Progenitor cell of endocrine pancreas (in vitro differentiated cells): Measurements from ENCODE around the gene GPR26. TPM values are rescaled to one million over a fixed set of nuclear protein-coding genes. Genes with fewer than 3 reads are reported as not detected.

Experiments
- DNase-seq: peaks from one replicate; pipeline ENCODE4 v3.0.0; 2021; ENCODE audit warnings: low spot score; ENCODE audit not compliant: unreplicated experiment
- H3K27ac Mint-ChIP-seq: 2 replicates; pipeline ENCODE4 v1.8.0; 2021; ENCODE audit warnings: mild to moderate bottlenecking, moderate library complexity, mixed read lengths
- H3K27me3 Mint-ChIP-seq: 2 replicates; pipeline ENCODE4 v1.8.0; 2021; ENCODE audit warnings: mixed read lengths
- H3K36me3 Mint-ChIP-seq: 2 replicates; pipeline ENCODE4 v1.8.0; 2022; ENCODE audit warnings: mixed read lengths; ENCODE audit not compliant: insufficient read depth
- H3K4me1 Mint-ChIP-seq: 2 replicates; pipeline ENCODE4 v1.8.0; 2021; ENCODE audit warnings: low read depth, mixed read lengths
- H3K4me3 Mint-ChIP-seq: 2 replicates; pipeline ENCODE4 v1.8.0; 2021; ENCODE audit warnings: low read depth, mild to moderate bottlenecking, moderate library complexity, mixed read lengths
- H3K9me3 Mint-ChIP-seq: 2 replicates; pipeline ENCODE4 v1.8.0; 2021; ENCODE audit warnings: low read depth, mixed read lengths
- total RNA-seq: library from RNA; stranded (reverse); gene quantifications from 2 replicates; pipeline ENCODE4 v1.2.1, GENCODE V29; 2021
- TF ChIP-seq, protein P1 (sequence below): fragments of 200-600 bp; sonication (generic); IDR thresholded peaks from one replicate; pipeline ENCODE4 v1.5.0; 2021; ENCODE audit warnings: antibody characterized with exemption, mild to moderate bottlenecking; ENCODE audit not compliant: unreplicated experiment

GPR26 gene
- total RNA-seq, 1 donor from 2014 or later = not detected

DNA sequence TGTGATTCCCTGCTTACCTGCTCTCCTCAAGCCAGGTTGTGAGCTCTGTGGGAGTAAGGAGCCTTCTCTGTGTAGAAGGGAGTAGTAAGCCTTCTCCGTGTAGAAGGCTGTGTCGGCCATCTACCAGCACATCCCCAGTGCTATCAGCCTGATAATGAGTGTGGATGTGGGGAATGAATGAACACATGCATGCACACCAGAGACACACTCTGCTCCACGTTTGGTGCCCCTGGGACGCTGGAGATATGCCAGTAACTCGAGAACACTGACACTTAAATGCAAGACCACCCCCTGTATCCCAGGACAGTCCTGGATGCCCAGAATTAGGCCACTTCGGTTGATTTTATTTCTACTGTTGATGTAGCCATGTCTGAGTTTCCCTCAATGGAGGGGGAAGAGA lies 21.1 kb upstream of the GPR26 start:
- no peaks in the 10 kb centered on the region for H3K9me3 Mint-ChIP-seq
- no peak for DNase-seq
- no peak overlapping the region for H3K4me3 Mint-ChIP-seq
- peaks cover 55% of the 10 kb centered on the region for H3K27me3 Mint-ChIP-seq
- TF ChIP-seq, protein P1, sequence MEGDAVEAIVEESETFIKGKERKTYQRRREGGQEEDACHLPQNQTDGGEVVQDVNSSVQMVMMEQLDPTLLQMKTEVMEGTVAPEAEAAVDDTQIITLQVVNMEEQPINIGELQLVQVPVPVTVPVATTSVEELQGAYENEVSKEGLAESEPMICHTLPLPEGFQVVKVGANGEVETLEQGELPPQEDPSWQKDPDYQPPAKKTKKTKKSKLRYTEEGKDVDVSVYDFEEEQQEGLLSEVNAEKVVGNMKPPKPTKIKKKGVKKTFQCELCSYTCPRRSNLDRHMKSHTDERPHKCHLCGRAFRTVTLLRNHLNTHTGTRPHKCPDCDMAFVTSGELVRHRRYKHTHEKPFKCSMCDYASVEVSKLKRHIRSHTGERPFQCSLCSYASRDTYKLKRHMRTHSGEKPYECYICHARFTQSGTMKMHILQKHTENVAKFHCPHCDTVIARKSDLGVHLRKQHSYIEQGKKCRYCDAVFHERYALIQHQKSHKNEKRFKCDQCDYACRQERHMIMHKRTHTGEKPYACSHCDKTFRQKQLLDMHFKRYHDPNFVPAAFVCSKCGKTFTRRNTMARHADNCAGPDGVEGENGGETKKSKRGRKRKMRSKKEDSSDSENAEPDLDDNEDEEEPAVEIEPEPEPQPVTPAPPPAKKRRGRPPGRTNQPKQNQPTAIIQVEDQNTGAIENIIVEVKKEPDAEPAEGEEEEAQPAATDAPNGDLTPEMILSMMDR = no peak
- no peak overlapping the region for H3K27ac Mint-ChIP-seq
- H3K4me1 Mint-ChIP-seq = no peaks in the 10 kb centered on the region
- H3K36me3 Mint-ChIP-seq = no peaks in the 10 kb centered on the region

DNA sequence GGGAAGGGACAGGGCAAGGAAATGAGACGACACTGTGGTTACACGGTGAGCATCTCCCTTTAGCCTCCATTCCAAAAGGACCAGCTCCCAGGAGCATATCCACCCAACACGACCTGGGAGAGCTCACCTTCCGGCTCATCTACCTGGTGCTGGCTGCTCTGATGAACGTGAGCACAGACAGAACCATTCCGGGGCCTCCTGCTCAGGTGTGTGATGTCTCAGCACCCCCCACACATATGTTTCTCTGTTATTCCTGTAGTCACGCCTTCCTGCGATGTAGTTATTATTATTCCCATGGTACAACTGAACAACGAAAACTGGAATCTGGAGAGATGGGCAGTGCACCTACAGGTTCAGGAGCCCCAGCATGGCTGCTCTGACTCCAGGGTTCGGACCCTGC lies 20.5 kb upstream of the GPR26 start:
- TF ChIP-seq, protein P1 = no peak
- Mint-ChIP-seq H3K4me3 (no peak overlapping the region), H3K27me3 (peaks cover 53% of the 10 kb centered on the region), H3K36me3 (no peaks in the 10 kb centered on the region), H3K4me1 (no peaks in the 10 kb centered on the region), H3K27ac (no peak overlapping the region), H3K9me3 (no peaks in the 10 kb centered on the region)
- no peak for DNase-seq

DNA sequence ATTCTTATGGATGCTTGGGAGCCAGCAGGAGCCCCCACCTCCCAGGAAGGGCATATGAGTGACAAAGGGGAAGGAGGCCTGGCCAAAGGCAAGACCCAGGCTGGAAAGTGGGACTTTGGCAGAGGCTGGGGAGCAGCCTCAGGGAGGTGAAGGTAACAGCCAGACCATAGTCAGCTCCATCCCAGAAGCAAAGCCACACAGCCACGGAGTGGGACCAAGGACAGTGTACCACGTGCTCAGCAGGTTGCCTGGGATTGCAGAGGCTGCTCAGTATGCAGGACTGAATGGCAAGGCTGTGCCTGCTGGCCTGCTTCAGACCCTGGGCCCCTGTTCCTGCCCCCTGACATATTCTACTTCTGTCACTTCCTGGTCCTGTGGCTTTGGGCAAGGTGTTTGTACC lies 17.6 kb upstream of the GPR26 start:
- DNase-seq = no peak
- Mint-ChIP-seq H3K27me3 (peaks cover 60% of the 10 kb centered on the region), H3K27ac (no peak overlapping the region), H3K36me3 (no peaks in the 10 kb centered on the region), H3K9me3 (no peaks in the 10 kb centered on the region), H3K4me3 (no peak overlapping the region), H3K4me1 (no peaks in the 10 kb centered on the region)
- TF ChIP-seq, protein P1 = no peak

DNA sequence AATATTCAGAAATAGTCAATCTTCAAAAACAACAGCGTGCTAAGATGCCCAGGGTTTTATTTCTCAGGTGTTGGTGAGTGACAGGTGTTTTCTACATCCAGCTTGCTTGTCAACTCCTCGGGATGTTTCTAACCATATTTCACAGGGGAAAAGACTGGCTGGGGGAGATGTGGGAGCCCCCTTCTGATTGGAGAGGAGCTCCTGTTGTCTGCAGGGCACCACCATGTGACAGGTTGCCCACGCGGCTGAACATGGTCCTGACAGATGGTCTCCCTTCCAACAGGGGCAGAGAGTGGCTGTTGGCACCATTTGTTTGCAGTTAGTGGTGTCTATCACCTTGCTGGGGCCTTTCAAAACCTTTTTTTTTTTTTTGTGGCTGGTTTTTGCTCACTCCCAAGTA lies 16.5 kb upstream of the GPR26 start:
- H3K27ac Mint-ChIP-seq = no peak overlapping the region
- no peaks in the 10 kb centered on the region for H3K4me1 Mint-ChIP-seq
- no peak overlapping the region for H3K4me3 Mint-ChIP-seq
- TF ChIP-seq, protein P1 = no peak
- H3K9me3 Mint-ChIP-seq = no peaks in the 10 kb centered on the region
- peaks cover 56% of the 10 kb centered on the region for H3K27me3 Mint-ChIP-seq
- DNase-seq = no peak
- no peaks in the 10 kb centered on the region for H3K36me3 Mint-ChIP-seq

DNA sequence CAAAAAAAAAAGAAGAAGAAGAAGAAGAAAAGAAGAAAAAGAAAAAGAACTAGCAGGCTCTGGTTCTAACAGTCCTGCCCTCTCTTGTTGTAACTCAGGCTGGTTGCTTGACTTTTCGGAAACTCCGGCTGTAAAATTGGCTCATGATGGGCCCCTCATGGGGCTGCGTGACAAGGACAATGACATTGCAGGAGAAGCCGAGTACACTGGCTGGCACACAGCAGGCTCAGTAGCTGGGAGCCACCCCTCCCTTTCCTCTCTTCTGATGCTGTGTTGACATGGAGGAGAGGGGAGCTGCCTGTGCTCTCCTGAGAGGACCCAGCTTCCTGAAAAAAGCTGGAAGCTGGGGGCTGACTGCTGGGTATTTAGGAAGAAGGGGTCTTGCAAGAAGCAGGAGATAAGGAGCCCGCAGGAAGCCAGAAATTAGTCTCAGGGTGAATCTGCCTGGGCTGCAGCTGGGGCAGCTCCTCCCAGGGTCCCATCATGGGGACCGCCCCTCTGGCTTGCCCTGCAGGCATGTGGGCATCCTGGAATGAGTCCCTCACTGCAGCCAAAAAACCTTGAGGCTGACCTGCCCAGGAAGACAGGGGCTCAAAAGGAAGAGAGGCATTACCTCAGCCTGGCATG lies 14.6 kb upstream of the GPR26 start:
- Mint-ChIP-seq H3K27me3 (peaks cover 41% of the 10 kb centered on the region), H3K9me3 (no peaks in the 10 kb centered on the region), H3K4me1 (no peaks in the 10 kb centered on the region), H3K36me3 (no peaks in the 10 kb centered on the region), H3K4me3 (no peak overlapping the region), H3K27ac (no peak overlapping the region)
- DNase-seq = no peak
- TF ChIP-seq, protein P1 = no peak
